Measurements from ENCODE around the gene ASS1. TPM values are rescaled to one million over a fixed set of nuclear protein-coding genes. Genes with fewer than 3 reads are reported as not detected.

Gene ASS1
- total and polyA plus RNA-seq, 2 donors (not counting 1 experiment from before 2014, with no cell fraction given) = 0.30 to 0.44 TPM

DNA sequence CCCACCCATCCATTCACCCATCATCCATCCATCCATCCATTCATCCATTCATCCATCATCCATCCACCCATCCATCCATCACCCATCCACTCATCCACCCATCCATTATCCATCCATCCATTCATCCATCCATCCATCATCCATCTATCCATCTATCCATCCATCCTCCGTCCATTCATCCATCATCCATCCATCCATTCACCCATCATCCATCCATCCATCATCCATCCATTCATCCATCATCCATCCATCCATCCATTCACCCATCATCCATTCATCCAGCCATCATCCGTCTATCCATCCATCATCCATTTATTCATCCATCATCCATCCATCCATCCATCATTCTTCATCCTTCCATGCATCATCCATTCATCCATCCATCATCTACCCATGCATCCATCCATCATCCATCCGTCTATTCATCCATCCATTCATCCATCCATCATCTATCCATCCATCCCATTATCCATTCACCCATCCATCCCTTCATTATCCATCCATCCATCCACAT lies 10.1 kb downstream of the ASS1 start:
- Mint-ChIP-seq H3K27ac (no peak overlapping the region), H3K9me3 (ENCODE audit: insufficient read depth) (no peaks in the 10 kb centered on the region), H3K27me3 (peaks cover 16% of the 10 kb centered on the region), H3K4me3 (no peak overlapping the region), H3K4me1 (no peaks in the 10 kb centered on the region)
- DNase-seq (no peak), ATAC-seq (ENCODE audit: low read depth) (no peak)
- intact Hi-C loops (cut with micrococcal nuclease) = no loop called here
- ChIA-PET CTCF (interaction anchor here (1.3 kb wide), 1 partner anchor 230 kb away, joined by 7 read pairs; no protein-coding TSS in a partner anchor), POLR2A (no interaction called here)
- Histone ChIP-seq H2AFZ (ENCODE audit: insufficient read depth, low read depth, low read length, poor library complexity, severe bottlenecking) (no peak overlapping the region), H3K36me3 (replicated peaks in 1 of 2; ENCODE audit: control extremely low read depth in 1 of 2, control insufficient read depth in 1 of 2, extremely low read depth in 1 of 2, insufficient read depth in 2 of 2, low read length in 1 of 2) (no peaks in the 10 kb centered on the region), H3K4me3 (ENCODE audit: control extremely low read depth in 1 of 5, extremely low read depth in 1 of 5, insufficient read depth in 1 of 5, low read depth in 2 of 5, low read length in 4 of 5) (no peak overlapping the region), H3K4me1 (ENCODE audit: control insufficient read depth in 2 of 2, insufficient read depth in 2 of 2, low read length in 2 of 2) (no peaks in the 10 kb centered on the region), H3K9ac (ENCODE audit: low read length) (no peak overlapping the region), H3K27ac (ENCODE audit: low read length in 2 of 2) (no peak overlapping the region), H3K4me2 (replicated peaks; ENCODE audit: low read depth, low read length, poor library complexity, severe bottlenecking) (no peak overlapping the region), H3K27me3 (replicated peaks in 1 of 4; ENCODE audit: control extremely low read depth in 1 of 4, control insufficient read depth in 3 of 4, insufficient read depth in 4 of 4, low read length in 3 of 4) (peaks cover 0 to 5% (median 0%) of the 10 kb centered on the region in 4 experiments), H3K9me3 (ENCODE audit: control extremely low read depth in 1 of 3, control insufficient read depth in 2 of 3, insufficient read depth in 1 of 3, low read length in 2 of 3) (peaks cover 0 to 4% (median 0%) of the 10 kb centered on the region in 3 donors), H4K20me1 (ENCODE audit: control insufficient read depth, insufficient read depth, low read length, poor library complexity, severe bottlenecking) (no peaks in the 10 kb centered on the region), H3K79me2 (ENCODE audit: control insufficient read depth, insufficient read depth, low read length) (no peaks in the 10 kb centered on the region)
- 30% methylated on average over 3 of the region's 3 CpGs for WGBS (ENCODE audit: insufficient coverage)
- no peak for TF ChIP-seq EZH2 (IDR thresholded peaks at IDR 0.05; ENCODE audit: borderline replicate concordance, insufficient read depth, low read depth, low read length, poor library complexity, severe bottlenecking)
- no peak for TF ChIP-seq CTCF (IDR thresholded peaks at IDR 0.05)

GRCh38 chr9:130458027-130458803 lies 13.5 kb downstream of the ASS1 start:
- ATAC-seq (ENCODE audit: low read depth) (no peak), DNase-seq (no peak)
- ChIA-PET POLR2A (no interaction called here), CTCF (interaction anchor here (1.0 to 1.3 kb wide), 2 partner anchors 9 to 224 kb away, joined by 3 to 5 read pairs; no protein-coding TSS in a partner anchor)
- H3K27me3 Mint-ChIP-seq = peaks cover 15% of the 10 kb centered on the region
- no peak overlapping the region for H3K4me3 Mint-ChIP-seq
- H3K9me3 Mint-ChIP-seq (ENCODE audit: insufficient read depth) = no peaks in the 10 kb centered on the region
- Histone ChIP-seq H3K4me2 (replicated peaks; ENCODE audit: low read depth, low read length, poor library complexity, severe bottlenecking) (no peak overlapping the region), H3K4me1 (ENCODE audit: control insufficient read depth in 2 of 2, insufficient read depth in 2 of 2, low read length in 2 of 2) (peaks cover 0 to 3% of the 10 kb centered on the region in 2 donors), H3K4me3 (ENCODE audit: control extremely low read depth in 1 of 5, extremely low read depth in 1 of 5, insufficient read depth in 1 of 5, low read depth in 2 of 5, low read length in 4 of 5) (no peak overlapping the region), H3K27ac (ENCODE audit: low read length in 2 of 2) (no peak overlapping the region), H4K20me1 (ENCODE audit: control insufficient read depth, insufficient read depth, low read length, poor library complexity, severe bottlenecking) (no peaks in the 10 kb centered on the region), H3K79me2 (ENCODE audit: control insufficient read depth, insufficient read depth, low read length) (no peaks in the 10 kb centered on the region), H3K9ac (ENCODE audit: low read length) (no peak overlapping the region), H3K9me3 (ENCODE audit: control extremely low read depth in 1 of 3, control insufficient read depth in 2 of 3, insufficient read depth in 1 of 3, low read length in 2 of 3) (peaks cover 0 to 4% (median 0%) of the 10 kb centered on the region in 3 donors), H3K36me3 (replicated peaks in 1 of 2; ENCODE audit: control extremely low read depth in 1 of 2, control insufficient read depth in 1 of 2, extremely low read depth in 1 of 2, insufficient read depth in 2 of 2, low read length in 1 of 2) (no peaks in the 10 kb centered on the region), H3K27me3 (replicated peaks in 1 of 4; ENCODE audit: control extremely low read depth in 1 of 4, control insufficient read depth in 3 of 4, insufficient read depth in 4 of 4, low read length in 3 of 4) (peaks cover 0 to 17% (median 5%) of the 10 kb centered on the region in 4 experiments), H2AFZ (ENCODE audit: insufficient read depth, low read depth, low read length, poor library complexity, severe bottlenecking) (no peak overlapping the region)
- H3K4me1 Mint-ChIP-seq = no peaks in the 10 kb centered on the region
- intact Hi-C loops (cut with micrococcal nuclease) = no loop called here
- WGBS (ENCODE audit: insufficient coverage) = 85% methylated on average over 23 of the region's 23 CpGs
- no peak overlapping the region for H3K27ac Mint-ChIP-seq
- TF ChIP-seq CTCF (IDR thresholded peaks at IDR 0.05) (no peak), EZH2 (IDR thresholded peaks at IDR 0.05; ENCODE audit: borderline replicate concordance, insufficient read depth, low read depth, low read length, poor library complexity, severe bottlenecking) (no peak)
